ENCODE data around the gene OR10G6.
"Not testable (repeated sequence)": the region's sequence is repeated elsewhere in the genome, so short reads cannot be mapped to it uniquely, and the experiment has no call there.

The OR10G6 gene
- total RNA-seq = 0 to 0.77 (median 0) reads per million in 17 experiments

DNA sequence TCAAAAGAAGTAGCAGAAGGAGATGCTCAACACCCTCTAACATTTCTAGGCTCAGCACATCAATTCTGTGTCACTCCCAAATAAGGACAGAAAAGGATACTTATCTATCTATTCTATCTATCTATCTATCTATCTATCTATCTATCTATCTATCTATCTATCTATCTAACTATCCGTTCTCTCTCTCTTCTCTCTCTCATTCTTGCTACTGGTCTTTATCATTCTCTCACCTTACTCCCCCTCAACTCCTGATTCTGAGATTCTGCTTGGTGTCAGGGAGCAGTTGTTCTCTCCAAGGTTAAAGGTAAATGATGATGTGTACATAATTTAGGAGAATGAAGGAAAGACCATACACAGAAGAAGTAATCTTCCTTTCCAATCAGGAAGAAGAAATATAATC, at the start of gene OR10G6:
OR10G6 (minus strand) TSS at position 43 of the 400 bp plus-strand sequence; CDS start at position 43, 0 bp downstream.
- DNase-seq = no peak

DNA sequence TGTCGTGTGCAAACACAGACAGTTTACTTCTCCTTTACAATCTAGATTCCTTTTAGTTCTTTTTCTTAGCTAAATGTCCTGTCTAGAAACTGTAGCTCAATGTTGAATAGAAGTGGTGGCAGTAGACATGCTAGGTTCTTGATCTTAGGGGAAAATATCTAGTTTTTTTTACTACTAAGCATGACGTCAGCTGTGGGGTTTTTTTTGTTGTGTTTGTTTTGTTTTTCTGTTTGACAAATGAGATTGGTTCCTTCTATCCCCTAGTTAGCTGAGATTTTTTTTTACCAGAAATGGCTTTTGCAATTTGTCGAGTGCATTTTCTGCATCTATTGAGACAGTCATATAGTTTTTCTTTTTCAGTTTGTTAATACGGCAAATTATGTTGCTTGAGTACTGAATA, 48.5 kb upstream of the OR10G6 start:
- DNase-seq = no peak

GRCh38 chr11:124041254-124041653, 46.3 kb upstream of the OR10G6 start, which contains the start of gene OR10G7:
Gene OR10G7, minus strand, starts transcription at chr11:124041325. Its CDS starts 2,324 bp downstream, at chr11:124039001.
- no peak for DNase-seq

DNA sequence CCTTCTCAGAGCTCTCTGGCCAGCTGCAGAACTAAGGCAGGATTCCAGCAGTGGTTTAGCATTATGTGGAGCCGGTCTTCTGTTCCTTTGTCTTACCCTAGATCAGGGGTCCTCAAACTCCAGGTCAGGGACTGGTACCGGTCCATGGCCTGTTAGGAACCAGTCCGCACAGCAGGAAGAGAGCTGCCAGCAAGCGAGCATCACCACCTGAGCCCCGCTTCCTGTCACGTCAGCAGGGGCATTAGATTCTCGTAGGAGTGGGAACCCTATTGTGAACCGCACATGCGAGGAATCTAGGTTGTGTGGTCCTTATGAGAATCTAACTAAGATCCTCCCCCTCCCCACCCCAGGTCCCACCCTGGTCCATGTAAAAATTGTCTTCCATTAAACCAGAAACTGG, 44.6 kb upstream of the OR10G6 start:
- DNase-seq = no peak

- no peak for DNase-seq
Measured at GRCh38 chr11:124036666-124037065, 41.7 kb upstream of the OR10G6 start.

- DNase-seq = no peak
Measured at GRCh38 chr11:124026498-124026897, 31.5 kb upstream of the OR10G6 start, which contains the start of gene OR10G8. Gene OR10G8, plus strand, starts transcription at chr11:124026798. Its CDS starts 2,825 bp downstream, at chr11:124029623.

- DNase-seq = not testable (repeated sequence)
Measured at GRCh38 chr11:124015837-124016236, 20.9 kb upstream of the OR10G6 start.

- DNase-seq = no peak
Measured at GRCh38 chr11:124012697-124013096, 17.7 kb upstream of the OR10G6 start, which contains the start of gene OR10G4. Gene OR10G4, plus strand, starts transcription at chr11:124012997. Its CDS starts 2,578 bp downstream, at chr11:124015575.

DNA sequence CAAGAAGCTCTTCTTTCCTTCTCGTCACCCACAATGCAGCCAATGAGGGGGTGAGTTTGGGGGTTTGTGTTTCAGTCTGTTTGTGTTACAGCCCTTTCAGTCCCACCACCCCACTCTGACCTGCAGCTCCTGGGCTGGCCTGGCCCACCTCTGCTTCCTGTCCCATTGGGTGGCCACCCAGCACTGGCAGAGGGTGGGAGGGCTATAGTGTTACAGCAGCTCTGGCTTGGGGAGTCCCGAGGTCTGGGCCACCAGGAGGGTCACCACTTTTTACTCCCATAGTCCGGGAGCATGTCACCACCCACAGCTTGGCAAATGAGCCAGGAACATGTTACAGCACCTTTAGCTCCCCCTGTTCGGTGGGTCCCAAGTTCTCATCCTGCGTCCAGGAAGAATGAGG, 15.7 kb downstream of the OR10G6 start:
- no peak for DNase-seq

GRCh38 chr11:123977731-123978347, 17.1 kb downstream of the OR10G6 start, which contains the start of gene OR10S1:
Gene OR10S1, minus strand, starts transcription at chr11:123977781. Its CDS starts 117 bp downstream, at chr11:123977664.
- no peak for DNase-seq

DNA sequence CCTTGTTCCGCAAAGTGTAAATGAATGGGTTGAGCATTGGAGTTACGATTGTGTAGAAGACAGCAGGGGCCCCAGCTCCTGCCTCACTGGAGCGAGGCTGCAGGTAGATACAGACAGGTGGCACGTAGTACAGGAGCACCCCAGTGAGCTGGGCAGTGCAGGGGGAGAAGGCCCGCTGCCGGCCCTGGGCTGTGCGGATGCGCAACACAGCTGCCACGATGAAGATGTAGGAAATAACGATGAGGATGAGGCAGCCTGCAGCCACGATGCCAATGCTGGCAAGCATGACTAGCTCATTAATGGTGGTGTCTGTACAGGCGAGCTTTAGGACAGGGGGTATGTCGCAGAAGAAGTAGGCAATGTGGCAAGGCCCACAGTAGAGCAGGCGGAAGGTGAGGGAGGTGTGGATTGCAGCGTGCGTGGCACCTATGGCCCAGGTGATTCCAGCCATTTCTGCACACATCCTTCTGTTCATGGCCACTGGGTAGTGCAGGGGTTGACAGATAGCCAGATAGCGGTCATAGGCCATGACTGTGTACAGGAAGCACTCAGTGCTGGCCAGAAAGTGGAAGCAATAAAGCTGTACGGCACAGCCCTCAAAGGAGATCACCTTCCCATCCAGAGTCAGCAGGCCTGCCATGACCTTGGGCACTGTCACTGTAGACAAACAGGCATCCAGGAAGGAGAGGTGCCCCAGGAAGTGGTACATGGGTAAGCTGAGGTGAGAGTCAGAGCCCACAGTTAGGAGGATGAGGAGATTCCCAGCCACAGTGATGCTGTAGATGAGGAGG, 18.0 kb downstream of the OR10G6 start:
- DNase-seq = no peak

GRCh38 chr11:123973816-123974215, 21.1 kb downstream of the OR10G6 start:
- DNase-seq = no peak

GRCh38 chr11:123956752-123957151, 38.2 kb downstream of the OR10G6 start:
- DNase-seq = no peak

DNA sequence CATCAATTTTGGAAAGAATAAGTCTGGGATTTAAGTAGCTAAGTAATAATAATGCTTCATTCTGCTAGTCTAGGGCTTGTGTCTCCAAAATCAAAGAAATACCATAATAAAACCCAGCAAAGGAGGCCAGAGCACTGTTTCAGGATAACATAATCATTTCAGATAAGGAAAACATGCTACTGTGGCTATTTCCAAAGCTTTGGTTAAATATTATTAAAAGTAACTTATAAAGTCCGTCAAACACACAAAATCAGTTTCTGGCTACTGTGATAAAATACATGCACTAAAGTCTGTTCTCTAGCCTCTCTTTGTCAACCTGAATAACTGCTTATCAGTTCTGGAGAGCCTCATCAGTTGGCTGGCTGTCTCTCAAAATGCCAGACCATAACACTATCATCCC, 49.8 kb downstream of the OR10G6 start:
- DNase-seq = no peak

Data from suppressor macrophage (primary cell).